Lung (tissue), 12 donors: ENCODE measurements around the gene MLKL. TPM values are rescaled to one million over a fixed set of nuclear protein-coding genes. Genes with fewer than 3 reads are reported as not detected.
A peak's percentile ranks its signal among the peaks of the same experiment; 100 is the strongest.

Experiments used
- ATAC-seq: fragments of 200-7000 bp; cut with Tn5 transposase; one replicate; pipeline ENCODE4 v1.9.1; 2020; ENCODE audit warnings: moderate number of reproducible peaks; ENCODE audit not compliant: insufficient read depth, low FRiP score
- DNase-seq, 3 donors: peaks; one replicate each; pipeline ENCODE4 v3.0.0-alpha.2; 2013 to 2017
- H3K27ac ChIP-seq, 2 donors: one replicate each; pipeline ENCODE4 v1.5.1; 2013; ENCODE audit warnings: mild to moderate bottlenecking in 2 of 2, moderate library complexity in 2 of 2, control low read depth in 1 of 2, inconsistent platforms in 1 of 2, low read depth in 1 of 2, low read length in 1 of 2
- H3K27me3 ChIP-seq, 3 donors: one replicate each; pipeline ENCODE4 v1.5.1; 2013; ENCODE audit warnings: low read length in 2 of 3; ENCODE audit not compliant: control insufficient read depth in 3 of 3, insufficient read depth in 3 of 3
- H3K36me3 ChIP-seq, 4 donors: one replicate each; pipeline ENCODE4 v1.5.1; 2013; ENCODE audit warnings: low read length in 4 of 4, mild to moderate bottlenecking in 1 of 4, moderate library complexity in 1 of 4; ENCODE audit not compliant: control insufficient read depth in 4 of 4, insufficient read depth in 4 of 4
- H3K4me1 ChIP-seq, 5 donors: one replicate each; pipeline ENCODE4 v1.5.1; 2013; ENCODE audit warnings: low read length in 5 of 5, mild to moderate bottlenecking in 2 of 5, moderate library complexity in 1 of 5; ENCODE audit not compliant: control insufficient read depth in 5 of 5, insufficient read depth in 5 of 5
- H3K4me3 ChIP-seq: one replicate; pipeline ENCODE4 v1.5.1; 2013; ENCODE audit warnings: mild to moderate bottlenecking, control low read depth, moderate library complexity
- H3K9ac ChIP-seq, 2 donors: one replicate each; pipeline ENCODE4 v1.5.1; 2013; ENCODE audit warnings: low read length in 2 of 2, control low read depth in 1 of 2; ENCODE audit not compliant: insufficient read depth in 1 of 2
- H3K9me3 ChIP-seq, 4 donors: one replicate each; pipeline ENCODE4 v1.5.1; 2013; ENCODE audit warnings: low read length in 3 of 4, mild to moderate bottlenecking in 1 of 4, moderate library complexity in 1 of 4; ENCODE audit not compliant: control insufficient read depth in 4 of 4, insufficient read depth in 3 of 4
- CTCF ChIP-seq: IDR thresholded peaks from 2 replicates; pipeline ENCODE4 v1.5.1; 2012; ENCODE audit warnings: mild to moderate bottlenecking; ENCODE audit errors: control extremely low read depth, extremely low read depth
- WGBS, 2 donors: extraction: QIAGEN DNeasy Blood & Tissue Kit; methylation state at CpG; one replicate each; pipeline ENCODE4 v1.1.7; 2013; 5-methylcytosine and 5-hydroxymethylcytosine counted together
- polyA plus RNA-seq, 2 donors: library from polyadenylated mRNA; stranded (reverse); fragments of 200-250 nt; gene quantifications; one replicate each; pipeline ENCODE4 v1.2.1, GENCODE V29; 2013
- total RNA-seq, 2 donors: library from RNA; depleted of rRNA in 1 of 2; stranded (reverse); fragments of >200 nt in 1 of 2; gene quantifications; one replicate each; pipeline ENCODE4 v1.2.1, GENCODE V29; 2014 to 2021
- donor health status: control.
- donor health status: control.
- donor health status: Bipolar disorder and iron deficiency.
- donor health status: healthy.
- donor health status: DM: yes; HTN: yes; CAD: no.

Gene MLKL
- total and polyA plus RNA-seq, 4 donors: 13.1 to 32.1 (median 22.5) TPM

- peaks cover 0 to 10% (median 0%) of the 10 kb centered on the region in 4 donors for H3K9me3 ChIP-seq
- no peak overlapping the region for H3K9ac ChIP-seq
- 92 to 97% methylated on average over 2 of the region's 2 CpGs for WGBS, 2 donors
- peaks cover 0 to 11% (median 0%) of the 10 kb centered on the region in 5 donors for H3K4me1 ChIP-seq
- TF ChIP-seq CTCF: peak; percentile 1
- H3K36me3 ChIP-seq: no peaks in the 10 kb centered on the region
- H3K4me3 ChIP-seq: no peak overlapping the region
- H3K27ac ChIP-seq: no peak overlapping the region
- DNase-seq: no peak
- no peaks in the 10 kb centered on the region for H3K27me3 ChIP-seq
- ATAC-seq: no peak
Measured at GRCh38 chr16:74726716-74727115, 26.1 kb upstream of the MLKL start.

DNA sequence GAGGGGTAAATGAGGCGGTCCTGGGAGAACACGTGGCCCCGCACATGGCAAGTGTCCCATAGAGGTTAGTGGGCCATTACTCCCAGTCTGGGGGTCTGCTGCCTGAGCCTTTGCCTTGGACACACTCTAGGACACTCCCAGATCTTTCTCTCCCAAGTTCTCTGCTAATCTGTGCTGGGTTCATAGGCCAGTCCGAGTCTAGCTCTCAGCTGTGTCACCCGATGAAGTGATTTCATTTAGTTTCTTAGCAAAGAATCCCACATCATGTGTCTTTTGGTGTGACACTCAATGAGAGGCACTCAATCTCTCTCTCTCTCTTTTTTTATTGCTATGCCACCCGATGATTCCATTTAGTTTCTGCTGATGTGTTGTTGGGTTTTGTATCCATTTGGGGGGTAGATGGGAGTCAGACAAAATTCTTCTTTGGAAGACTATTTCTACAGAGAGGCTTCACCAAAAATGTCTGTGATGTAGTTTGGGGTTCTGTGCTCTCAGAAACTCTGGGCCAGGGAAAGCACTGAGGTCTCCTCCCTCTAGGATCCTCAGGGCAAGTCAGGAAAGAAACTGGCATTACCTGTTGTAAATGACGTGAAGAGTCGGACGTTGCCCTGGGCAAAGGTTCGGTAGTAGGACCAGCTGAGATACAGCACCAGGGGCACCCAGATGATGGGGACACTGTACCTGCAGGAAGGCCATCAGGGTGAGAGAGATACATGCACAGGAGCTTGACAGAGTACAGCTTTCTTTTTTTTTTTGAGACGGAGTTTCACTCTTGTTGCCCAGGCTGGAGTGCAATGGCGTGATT is 25.2 kb upstream of the MLKL start:
- ATAC-seq: no peak
- peaks cover 0 to 11% (median 0%) of the 10 kb centered on the region in 5 donors for H3K4me1 ChIP-seq
- no peaks in the 10 kb centered on the region for H3K27me3 ChIP-seq
- H3K9me3 ChIP-seq: peaks cover 0 to 10% (median 0%) of the 10 kb centered on the region in 4 donors
- H3K36me3 ChIP-seq: no peaks in the 10 kb centered on the region
- no peak for DNase-seq
- no peak overlapping the region for H3K4me3 ChIP-seq
- 95% methylated on average over 12 of the region's 12 CpGs for WGBS, 2 donors
- no peak for TF ChIP-seq CTCF
- H3K9ac ChIP-seq: no peak overlapping the region
- no peak overlapping the region for H3K27ac ChIP-seq

GRCh38 chr16:74724820-74725549 is 24.3 kb upstream of the MLKL start:
- no peak overlapping the region for H3K27ac ChIP-seq
- WGBS, 2 donors: 75 to 82% methylated on average over 19 of the region's 19 CpGs
- H3K4me3 ChIP-seq: no peak overlapping the region
- H3K4me1 ChIP-seq: peaks cover 0 to 8% (median 0%) of the 10 kb centered on the region in 5 donors
- no peaks in the 10 kb centered on the region for H3K27me3 ChIP-seq
- H3K9me3 ChIP-seq: peaks cover 0 to 10% (median 0%) of the 10 kb centered on the region in 4 donors
- TF ChIP-seq CTCF: no peak
- ATAC-seq: no peak
- H3K9ac ChIP-seq: no peak overlapping the region
- no peaks in the 10 kb centered on the region for H3K36me3 ChIP-seq
- no peak for DNase-seq
